ENCODE data around the gene ADCY2.

DNA sequence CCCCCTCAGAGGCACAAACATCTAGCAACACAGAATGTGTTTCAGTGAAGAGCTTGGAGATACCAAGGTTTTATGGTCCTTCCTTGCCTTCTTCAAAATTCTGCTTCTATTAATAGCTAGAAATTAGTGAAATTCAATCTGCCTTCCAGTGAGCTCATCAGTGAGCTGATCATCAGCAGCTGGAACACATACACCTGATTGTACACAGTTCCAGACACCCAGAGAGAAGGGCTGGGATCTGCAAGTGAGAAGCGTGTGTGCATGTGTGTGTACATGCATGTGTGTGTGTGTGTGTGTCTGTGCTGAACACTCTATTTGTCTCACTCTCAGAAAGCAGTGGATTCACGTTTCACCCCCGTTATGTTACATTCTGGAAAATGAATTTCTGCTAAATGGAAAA lies 426.5 kb downstream of the ADCY2 start:
- TF ChIP-seq CTCF (IDR thresholded peaks at IDR 0.05; ENCODE audit: low read depth, low read length) = no peak
- no peak for TF ChIP-seq EZH2phosphoT487 (IDR thresholded peaks at IDR 0.05; ENCODE audit: low read depth)

All from OCI-LY3 (cell line).